ENCODE data around the gene ZFYVE28.

The ZFYVE28 gene

GRCh38 chr4:2258091-2259035, 160.1 kb downstream of the ZFYVE28 start:
- DNase-seq: peak; percentile 34

GRCh38 chr4:2257361-2258081, 160.9 kb downstream of the ZFYVE28 start:
- DNase-seq: peak; percentile 44

DNA sequence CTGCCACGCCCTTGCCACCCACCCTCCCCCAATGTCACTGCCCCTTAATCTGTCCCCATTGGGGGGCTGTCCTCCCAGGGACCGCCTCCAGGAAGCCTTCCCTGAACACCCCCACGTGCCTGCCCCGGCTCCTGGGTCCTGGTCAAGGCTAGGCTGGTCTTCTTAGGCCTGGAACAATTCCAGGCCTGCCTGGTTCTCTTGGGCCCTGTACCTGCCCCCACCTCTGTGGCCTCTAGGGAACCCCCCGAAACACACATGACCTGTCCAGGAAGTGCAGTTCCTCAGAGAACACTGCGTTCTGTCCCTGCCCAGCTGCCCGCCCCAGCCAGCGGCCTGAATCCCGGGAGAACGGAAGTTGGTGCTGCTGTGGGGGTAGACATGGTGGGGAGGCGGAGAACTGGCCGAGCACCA, 161.7 kb downstream of the ZFYVE28 start:
- DNase-seq: no peak

DNA sequence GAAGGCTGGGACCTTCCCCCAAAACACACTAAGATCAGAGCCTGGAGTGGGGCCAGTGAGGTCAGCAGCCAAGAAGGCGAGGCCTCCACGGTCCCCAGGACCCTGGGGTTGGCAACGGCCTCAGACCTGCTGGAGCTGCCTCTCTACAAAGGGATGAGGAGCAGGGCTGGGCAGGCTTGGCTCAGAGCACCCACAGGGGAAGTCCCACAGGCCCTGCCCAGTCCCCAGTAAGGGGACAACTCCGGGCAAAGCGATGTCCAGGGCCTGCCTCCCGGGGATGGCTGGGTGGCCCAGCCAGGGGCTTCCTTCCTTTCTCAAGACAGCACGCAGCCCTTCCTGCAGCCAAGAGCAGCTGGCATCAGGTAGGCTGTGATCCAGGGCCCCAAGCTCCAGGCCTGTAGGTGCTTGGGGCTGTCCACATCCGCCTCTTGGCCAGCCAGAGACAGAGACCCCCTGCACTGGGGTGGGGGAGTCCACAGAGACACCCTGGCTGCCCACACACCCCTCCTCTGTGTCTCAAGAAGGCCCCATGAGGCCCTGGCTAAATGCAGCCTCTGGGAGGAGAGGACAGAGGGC, 162.2 kb downstream of the ZFYVE28 start:
- peak; percentile 41 for DNase-seq

DNA sequence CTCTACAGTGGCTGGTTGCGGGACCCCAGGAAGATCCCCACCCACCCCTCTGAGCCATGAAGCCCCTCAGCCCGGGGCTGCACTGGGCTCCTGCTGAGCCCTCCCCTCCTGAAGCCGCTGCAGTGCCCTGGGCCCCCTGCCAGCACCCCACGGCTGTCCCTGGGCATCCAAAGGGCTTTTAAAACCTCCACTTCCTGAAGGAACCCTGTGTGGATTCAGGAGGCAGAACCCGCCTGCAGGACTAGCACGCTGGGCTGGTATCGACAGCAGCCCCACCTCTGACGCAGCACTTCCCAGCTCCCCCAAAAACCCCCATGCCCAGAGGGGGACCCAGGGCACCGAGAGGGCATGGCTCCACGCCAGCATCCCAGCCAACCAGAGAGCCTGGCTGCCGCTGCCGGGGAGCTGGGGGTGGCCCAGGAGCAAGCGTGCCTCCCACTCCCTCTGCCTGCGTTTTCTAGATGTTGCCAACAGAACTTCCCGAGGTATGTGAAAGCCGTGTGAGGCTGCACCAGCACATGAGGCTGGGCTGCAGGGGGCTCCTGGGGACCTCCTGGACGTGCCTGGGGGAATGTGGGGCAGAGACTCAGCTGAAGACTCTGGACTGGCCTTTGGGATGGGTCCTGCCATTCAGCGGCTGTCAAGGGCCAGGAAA, 162.8 kb downstream of the ZFYVE28 start:
- peak; percentile 59 for DNase-seq

DNA sequence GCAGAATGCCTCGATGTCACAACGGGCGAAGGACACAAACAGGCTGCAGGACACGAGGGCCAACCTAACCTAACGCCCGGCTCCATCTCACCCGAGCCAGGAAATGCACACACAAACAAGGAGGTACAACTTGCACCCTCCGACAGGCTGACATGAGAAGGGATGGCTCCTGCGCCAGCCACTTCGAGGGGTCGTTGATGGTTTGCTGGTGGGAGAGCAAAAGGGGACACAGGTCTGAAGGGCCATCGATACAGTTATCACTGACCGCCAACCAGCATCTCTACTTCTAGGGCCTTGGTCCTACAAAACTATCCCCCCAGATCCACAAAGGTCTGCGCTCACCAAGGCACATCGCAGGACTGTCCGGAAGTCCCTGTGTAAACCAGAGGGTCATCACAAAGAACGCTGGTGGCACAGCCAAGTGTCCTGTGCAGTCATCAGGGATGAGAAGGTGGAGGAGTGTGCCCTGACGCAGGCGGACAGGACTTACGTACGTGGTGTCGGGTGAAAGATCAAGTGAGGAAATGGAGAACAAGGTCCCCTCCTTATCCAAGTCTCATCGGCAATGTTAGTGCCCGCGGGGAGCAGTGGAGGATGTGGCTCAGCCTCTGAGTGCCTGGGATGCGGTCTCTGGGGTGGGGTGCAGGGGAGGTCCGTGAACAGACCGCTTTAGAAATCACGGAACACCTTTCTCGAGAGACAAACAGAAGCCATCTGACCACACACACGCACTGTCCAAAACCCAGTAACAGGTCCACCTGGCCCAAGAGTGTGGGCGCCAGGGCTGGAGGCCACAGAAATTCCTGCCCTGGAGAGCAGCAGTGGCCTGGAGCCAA, 163.6 kb downstream of the ZFYVE28 start:
- DNase-seq: peak; percentile 41

GRCh38 chr4:2253160-2254084, 165.0 kb downstream of the ZFYVE28 start:
- DNase-seq: peak; percentile 21

DNA sequence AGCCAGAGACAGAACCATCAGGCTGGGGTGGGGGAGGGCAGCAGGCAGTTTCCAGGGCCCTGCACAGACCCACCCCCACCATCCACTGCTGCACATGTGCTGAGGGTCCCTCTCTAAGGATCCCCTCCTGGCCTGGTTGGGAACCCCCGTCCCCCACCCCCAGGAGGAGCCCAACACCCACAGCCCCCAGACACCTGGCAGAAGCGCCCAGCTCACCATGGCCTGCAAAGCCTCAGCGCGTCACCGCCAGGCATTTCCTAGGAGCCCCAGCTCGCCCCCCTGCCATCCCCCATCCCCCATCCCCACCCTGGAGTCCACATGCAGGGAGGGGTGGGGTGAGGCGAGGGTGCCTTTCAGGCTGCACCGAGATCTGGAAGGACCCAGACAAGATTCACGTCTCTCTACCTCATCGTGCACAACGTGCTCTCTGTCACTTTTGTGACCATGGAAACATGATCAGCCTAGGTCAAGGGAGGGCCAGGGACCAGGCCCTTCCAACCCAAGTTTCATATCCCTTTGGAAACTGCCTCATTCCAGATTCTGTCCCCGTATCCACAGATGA, 165.8 kb downstream of the ZFYVE28 start:
- peak; percentile 30 for DNase-seq

GRCh38 chr4:2251795-2252529, 166.5 kb downstream of the ZFYVE28 start:
- peak; percentile 34 for DNase-seq

DNA sequence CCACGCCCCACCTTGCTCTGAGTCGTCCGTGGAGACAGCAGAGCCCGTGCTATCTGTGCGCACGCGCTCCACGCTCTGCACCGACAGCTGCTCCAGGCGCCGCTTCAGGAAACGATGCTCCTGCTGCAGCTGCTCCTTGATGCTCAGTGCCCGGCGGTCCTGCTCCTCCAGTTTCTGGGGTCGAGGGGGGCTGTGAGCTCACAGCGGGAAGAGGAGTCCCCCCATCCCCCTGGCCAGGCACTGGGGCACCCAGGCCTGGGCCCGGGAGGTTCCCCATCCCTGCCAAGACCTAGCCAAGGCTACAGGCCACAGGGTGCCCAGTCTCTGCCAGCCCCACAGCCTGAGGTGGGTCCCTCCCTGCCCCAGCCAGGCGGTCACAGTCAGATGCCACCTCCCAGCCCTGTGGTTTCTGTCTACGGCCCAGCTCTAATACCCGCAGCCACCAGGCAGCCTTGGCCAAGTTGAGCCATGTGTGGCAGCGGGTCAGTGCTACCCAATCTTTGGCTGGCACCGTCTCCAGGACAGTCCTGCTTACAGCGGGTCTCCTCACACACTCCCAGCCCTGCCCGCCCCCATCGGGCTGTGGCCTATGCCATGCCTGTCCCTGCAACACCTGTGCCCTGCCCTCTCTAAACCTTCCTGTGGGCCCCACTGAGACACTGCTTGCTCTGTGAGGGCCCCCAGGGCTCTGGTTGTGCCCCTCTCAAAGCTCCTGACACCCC, 167.2 kb downstream of the ZFYVE28 start:
- DNase-seq: no peak

DNA sequence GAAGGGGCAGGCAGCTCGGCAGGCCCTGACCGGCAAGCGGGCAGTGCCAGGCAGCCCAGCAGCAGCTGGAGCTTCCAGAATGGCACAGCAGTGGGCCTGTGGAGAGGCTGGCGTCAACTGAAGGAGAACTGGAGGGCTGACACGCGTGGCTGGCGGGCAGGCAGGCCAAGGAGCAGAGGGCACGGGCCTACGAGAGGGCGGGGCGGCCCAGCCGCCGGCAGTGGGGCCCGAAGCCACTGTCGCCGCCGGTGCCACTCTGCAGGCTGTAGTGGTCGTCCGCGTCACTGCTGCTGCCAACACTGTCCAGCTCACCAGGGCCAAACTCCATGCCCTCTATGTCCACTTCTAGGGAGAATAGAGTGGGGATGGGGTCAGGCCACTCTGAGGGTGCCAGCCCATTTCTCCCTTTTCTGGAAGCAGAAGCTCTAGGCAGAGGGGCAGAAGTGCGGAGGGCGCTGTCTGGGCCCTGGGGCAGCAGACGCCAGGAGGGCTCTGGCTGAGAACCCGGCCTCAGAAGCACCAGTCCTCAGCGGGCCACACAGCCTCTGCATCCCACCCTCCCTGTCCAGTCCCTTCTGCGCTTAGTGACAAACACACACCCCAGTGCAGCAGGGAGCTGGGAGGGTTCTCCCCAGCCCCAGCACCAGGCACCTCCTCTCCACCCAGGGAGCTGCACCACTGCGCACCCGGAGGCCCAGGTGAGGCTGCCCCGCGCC, 167.9 kb downstream of the ZFYVE28 start:
- no peak for DNase-seq

DNA sequence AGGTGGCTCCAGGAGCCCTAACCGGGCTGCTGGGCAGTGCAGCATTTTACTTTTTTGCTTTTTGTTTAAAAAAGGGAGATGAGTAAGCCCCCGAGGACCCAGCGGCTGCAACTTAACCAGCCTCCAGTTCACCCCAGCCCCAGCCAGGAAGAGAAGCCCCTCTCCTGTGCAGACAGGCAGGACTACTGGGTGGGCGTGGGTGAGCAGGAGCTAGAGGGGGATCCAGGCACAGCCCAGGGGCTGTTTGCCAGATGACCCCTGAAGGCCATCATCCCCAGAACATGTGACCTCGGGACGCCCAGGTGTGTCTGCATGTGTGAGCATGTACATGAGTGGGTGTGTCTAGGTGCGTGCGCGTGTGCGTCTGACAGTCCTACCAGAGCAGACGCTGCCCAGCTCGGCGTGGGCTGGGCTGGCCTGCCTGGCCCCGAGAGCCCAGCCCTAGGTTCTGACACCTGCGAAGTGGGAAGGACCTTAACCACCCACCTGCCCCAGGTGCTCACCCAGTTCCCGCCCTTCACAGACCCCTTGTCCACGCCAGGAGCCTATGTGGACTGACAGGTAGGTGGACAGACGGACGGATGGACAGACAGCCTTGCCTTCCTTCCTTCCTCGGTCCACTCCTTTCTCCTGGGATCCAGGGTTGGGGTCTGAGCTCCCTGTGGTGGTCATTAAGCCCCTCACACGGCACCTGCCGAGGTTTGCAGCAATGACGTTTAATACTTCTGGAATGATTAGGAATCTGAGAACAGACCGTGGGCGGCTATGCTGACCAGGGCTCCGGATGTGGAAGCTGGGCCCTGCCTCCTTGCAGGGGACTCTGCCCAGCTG, 168.7 kb downstream of the ZFYVE28 start:
- DNase-seq: no peak

DNA sequence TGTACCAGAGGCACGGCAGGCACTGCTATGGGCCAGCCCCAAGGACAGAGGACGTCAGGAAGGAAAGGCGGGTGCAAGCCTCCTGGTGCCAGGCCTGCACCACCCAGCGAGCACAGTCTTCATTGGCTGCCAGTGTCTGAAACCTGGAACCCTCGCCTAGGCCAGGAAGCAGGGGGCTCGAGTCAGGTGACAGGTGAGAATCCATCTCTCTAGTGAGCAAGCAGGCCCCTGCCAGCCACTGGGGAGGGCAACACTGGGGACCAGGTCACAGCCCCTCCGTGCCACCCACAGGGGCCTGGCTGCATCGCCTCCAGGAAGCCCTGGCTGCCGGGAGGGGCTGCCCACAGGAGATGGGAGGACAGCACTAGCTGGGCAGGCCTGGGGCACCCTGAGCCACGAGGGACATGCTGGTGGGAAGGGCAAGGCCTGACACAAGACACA, 169.6 kb downstream of the ZFYVE28 start:
- DNase-seq: no peak

DNA sequence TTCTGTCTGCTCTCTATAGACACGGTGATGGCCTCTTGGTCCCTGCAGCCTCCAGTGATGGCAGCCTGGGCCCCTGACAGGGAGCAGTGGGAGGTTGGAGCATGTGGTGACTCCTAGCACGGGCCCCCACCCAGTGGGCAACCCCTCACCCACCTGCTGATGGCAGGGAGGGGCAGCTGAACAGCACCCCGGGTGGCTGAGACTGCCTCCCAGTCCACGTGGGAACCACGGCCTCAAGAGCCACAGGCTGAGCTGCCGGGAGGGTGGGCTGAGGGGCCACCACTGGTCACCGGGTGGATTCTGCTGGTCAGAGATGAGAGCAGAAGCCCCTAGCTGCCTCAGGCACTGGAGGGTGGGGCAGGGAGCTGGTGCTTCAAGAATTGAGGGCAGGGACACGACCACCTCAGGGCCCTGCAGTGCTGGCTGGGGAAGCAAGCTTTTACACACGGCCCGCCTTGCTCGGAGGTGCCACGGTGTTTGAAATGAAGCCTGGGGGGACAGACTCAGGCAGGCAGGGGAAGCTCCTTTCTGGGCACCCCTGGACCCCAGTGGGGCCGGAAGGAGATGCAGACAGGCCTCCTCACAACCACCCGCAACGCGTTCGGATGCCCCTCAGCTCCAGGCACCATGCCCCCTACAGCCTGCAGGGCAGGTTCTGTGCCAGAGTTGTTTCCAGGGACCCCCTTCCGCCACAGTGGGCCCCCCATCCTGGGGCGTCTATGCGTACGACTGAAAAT, 170.2 kb downstream of the ZFYVE28 start:
- DNase-seq: no peak

DNA sequence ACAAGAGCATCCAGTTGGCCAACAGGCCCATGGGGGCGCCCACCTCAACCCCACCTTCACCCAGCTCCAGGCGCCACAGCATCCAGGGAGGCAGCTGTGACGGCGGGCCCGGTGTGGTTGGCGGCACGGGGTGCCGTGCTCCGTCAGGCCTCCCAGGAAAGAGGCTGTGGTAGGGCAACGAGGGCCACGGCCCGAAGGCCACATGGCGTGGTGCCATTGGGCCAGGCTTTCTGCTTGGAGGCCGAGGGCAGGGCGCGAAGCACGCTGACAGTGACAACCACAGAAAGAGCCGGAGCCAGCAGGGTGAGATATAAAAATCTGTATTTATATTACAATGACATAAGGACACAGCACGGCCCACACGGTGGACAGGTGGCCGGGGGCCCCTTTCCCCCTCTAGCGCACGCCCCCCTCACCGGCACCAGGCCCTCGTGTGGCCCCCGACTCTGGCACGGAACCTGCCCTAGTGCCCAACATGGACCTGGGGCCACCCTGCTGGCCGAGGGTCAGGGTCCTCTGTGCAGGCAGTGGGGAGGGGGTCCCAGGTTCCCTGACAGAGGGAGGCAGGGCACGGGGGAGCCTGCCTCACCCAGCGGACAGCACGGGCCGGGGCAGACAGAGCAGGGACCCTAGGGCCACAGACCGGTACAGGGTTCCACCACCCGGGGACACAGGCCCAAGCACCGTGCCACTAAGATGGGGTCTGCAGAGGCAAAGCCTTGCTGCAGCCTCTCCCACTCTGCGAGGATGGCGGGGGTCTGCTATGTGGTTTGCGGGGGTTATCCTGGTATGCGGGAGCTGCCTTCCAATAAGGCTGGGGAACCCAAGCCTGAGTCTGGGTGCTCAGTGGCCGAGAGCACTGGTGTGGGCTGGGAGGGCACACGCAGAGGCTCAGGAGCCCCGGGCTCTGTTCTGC, 171.1 kb downstream of the ZFYVE28 start:
- peak; percentile 41 for DNase-seq
